Measurements from ENCODE around the gene HINT2.

DNA sequence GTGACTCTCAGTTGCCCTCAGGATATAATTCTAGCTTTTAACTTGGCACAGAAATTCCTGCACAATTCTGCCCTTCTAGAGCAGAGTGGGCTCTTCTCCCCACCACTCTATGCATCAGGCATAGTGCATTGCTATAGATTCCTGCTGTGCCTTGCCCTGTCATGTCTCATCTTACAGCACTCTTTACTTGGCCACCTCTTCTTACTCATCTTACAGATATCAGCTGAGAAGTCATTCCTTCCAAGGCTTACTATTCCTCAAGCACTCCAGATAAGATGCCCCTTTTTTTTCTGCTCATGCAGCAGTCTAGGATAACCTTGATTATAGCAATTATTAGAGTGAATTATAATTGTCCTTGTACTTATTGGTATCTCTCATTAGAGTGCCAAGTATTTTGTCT, 8.1 kb upstream of the HINT2 start:
- TF ChIP-seq, protein P1, sequence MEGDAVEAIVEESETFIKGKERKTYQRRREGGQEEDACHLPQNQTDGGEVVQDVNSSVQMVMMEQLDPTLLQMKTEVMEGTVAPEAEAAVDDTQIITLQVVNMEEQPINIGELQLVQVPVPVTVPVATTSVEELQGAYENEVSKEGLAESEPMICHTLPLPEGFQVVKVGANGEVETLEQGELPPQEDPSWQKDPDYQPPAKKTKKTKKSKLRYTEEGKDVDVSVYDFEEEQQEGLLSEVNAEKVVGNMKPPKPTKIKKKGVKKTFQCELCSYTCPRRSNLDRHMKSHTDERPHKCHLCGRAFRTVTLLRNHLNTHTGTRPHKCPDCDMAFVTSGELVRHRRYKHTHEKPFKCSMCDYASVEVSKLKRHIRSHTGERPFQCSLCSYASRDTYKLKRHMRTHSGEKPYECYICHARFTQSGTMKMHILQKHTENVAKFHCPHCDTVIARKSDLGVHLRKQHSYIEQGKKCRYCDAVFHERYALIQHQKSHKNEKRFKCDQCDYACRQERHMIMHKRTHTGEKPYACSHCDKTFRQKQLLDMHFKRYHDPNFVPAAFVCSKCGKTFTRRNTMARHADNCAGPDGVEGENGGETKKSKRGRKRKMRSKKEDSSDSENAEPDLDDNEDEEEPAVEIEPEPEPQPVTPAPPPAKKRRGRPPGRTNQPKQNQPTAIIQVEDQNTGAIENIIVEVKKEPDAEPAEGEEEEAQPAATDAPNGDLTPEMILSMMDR (IDR thresholded peaks at IDR 0.05; ENCODE audit: low read depth, low read length, poor library complexity, severe bottlenecking): no peak
- no peak for TF ChIP-seq EZH2phosphoT487 (IDR thresholded peaks at IDR 0.05; ENCODE audit: borderline replicate concordance, low read length)
